Coronary artery (tissue), 2 donors: ENCODE measurements around the gene MRO.

Experiments
- DNase-seq: peaks from one replicate; pipeline ENCODE4 v3.0.0-alpha.2; 2017; ENCODE audit warnings: low spot score
- H3K27ac ChIP-seq, 2 donors: fragments of 200-600 bp; sonication (generic); one replicate each; pipeline ENCODE4 v1.5.1; 2016 to 2019
- H3K4me3 ChIP-seq: fragments of 200-600 bp; sonication (generic); 2 replicates; pipeline ENCODE4 v1.5.1; 2016; ENCODE audit warnings: mild to moderate bottlenecking, moderate library complexity
- TF ChIP-seq, protein P1 (sequence below): fragments of 200-600 bp; sonication (generic); IDR thresholded peaks from one replicate; pipeline ENCODE4 v1.5.1; 2019; ENCODE audit warnings: antibody characterized with exemption

MRO gene

DNA sequence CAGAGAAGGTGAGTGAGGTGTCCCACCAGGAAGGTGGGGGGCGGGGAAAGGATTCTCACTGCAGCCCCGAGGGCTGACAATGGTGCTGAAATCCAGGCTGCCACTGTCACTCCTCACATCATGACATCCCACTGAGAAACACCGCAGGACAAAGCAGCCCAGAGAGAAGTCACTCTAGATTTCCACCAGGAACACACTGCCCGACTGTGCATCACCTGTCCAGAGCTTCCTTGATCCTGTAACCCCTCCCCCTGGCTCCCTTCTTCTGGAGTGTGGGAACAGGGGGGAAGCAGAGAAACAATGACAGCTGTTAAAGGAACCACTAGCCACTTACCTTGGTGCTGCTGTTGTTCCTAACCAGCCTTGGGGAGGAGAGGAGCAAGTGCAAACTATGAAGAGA, 69.9 kb downstream of the MRO start:
- no peak for DNase-seq
- TF ChIP-seq, protein P1, sequence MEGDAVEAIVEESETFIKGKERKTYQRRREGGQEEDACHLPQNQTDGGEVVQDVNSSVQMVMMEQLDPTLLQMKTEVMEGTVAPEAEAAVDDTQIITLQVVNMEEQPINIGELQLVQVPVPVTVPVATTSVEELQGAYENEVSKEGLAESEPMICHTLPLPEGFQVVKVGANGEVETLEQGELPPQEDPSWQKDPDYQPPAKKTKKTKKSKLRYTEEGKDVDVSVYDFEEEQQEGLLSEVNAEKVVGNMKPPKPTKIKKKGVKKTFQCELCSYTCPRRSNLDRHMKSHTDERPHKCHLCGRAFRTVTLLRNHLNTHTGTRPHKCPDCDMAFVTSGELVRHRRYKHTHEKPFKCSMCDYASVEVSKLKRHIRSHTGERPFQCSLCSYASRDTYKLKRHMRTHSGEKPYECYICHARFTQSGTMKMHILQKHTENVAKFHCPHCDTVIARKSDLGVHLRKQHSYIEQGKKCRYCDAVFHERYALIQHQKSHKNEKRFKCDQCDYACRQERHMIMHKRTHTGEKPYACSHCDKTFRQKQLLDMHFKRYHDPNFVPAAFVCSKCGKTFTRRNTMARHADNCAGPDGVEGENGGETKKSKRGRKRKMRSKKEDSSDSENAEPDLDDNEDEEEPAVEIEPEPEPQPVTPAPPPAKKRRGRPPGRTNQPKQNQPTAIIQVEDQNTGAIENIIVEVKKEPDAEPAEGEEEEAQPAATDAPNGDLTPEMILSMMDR, result no peak
- Histone ChIP-seq H3K27ac (no peak overlapping the region), H3K4me3 (no peak overlapping the region)

DNA sequence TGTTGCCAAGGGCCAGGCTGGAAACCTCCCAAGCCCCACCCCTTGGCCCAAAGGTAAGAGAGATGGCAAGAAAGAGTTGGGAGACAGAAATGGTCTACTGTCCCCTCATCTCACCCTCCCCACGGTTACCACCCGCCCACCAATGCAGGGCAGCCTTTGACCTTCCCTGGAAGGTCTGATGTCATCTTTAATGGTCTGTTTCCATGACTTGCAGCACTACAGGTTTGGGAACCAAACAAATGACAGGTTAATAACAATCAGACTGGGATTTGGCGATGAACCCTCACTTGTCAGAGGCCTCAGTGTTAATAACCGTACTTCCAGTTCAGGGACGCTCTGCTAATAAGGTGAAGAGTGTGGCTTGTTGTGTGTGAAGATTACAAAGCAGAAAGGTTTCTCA, 70.4 kb downstream of the MRO start:
- DNase-seq, result no peak
- H3K27ac ChIP-seq, result no peak overlapping the region
- TF ChIP-seq, protein P1, result no peak

DNA sequence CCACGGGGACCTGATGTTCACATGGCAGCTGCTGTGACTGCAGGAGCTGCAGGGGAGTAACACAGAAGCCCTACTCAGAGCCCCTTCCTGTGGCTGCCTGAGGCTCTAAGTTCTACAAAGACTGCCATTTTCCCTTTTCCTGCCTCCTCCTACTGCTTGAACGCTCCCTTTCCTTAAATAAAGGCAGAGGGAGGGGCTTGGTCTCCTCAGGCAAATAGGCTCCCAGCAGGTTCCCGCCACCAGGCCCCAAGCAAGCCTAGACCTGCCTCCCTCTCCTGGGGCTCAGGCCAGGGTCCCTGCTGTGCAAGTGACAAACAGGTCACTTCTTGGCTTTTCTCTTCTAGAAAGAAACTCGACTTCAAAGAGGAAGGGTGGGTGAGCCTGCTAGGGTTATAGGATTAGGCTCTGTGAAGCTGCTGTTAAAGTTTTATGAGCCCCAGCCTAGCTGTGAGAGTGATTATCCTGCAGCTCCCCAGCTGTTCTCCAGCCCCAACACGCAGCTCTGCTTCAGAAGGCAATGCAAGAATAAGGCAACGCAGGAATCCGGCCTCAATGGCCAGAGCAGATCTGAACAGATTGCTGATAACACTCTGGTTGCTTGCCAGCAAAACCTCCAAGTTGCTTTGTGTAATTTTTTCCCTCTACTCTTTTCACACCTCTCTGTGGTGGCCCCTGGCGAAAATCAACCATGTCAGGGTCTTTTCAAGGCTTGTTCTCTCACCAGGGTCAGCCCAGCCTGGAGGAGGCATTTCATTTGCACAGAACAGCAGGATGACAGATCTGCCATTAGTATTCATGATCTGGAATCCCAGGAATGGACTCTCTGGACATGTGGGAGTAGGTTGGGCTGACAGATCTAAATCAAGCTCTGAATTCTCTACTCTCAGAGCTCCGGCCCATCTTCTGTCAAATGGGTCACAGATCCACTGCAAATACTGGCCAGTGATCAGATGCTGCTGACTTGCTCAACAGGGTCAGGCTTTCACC, 71.3 kb downstream of the MRO start:
- TF ChIP-seq, protein P1, result no peak
- H3K27ac ChIP-seq, result no peak overlapping the region
- H3K4me3 ChIP-seq, result no peak overlapping the region
- DNase-seq, result peak; percentile 47

More for the DNA sequence above, 70.4 kb downstream of the MRO start:
- no peak overlapping the region for H3K4me3 ChIP-seq

DNA sequence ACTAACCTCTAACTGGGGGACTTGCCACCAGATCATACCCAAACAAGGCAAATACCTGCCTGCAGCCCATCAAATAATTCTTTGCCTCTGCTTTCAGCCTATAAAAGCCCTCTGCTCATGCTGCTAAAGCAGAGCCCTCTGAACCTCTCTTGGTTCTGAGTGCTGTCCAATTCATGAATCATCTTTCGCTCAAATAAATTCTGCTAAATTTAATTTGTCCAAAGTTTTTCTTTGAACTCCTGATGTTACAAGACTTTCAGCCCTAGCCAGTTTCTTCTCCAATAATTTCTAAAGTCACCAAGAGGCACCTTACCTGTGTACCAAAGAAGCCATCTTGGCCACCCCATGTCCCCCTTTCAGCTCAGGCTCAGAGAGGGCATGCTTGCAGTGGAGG, 72.0 kb downstream of the MRO start:
- Histone ChIP-seq H3K4me3 (no peak overlapping the region), H3K27ac (no peak overlapping the region)
- TF ChIP-seq, protein P1, result no peak
- no peak for DNase-seq

DNA sequence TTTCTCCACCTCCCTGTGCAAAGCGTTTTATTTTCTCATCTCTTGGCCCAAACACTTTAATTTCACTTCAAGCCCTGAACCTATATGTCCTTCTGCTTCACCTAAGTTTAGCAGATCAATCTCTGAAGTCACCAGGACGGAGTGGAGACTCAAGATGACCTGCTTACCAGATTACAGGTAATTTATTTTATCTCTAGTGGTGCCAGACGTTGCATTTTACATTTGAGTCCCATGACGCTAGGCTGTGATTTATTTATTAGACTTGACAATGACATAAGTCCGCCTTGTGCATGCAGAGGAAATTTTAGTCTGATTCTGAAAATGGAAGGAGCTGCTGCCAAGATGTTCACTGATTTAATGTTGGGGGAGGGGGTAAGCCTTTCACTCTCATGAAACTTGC, 73.9 kb downstream of the MRO start:
- DNase-seq, result no peak
- no peak overlapping the region for H3K27ac ChIP-seq
- no peak overlapping the region for H3K4me3 ChIP-seq
- TF ChIP-seq, protein P1, result no peak
